Kidney (tissue), 14 donors: ENCODE data around the gene RNASE8. TPM values are rescaled to one million over a fixed set of nuclear protein-coding genes. Genes with fewer than 3 reads are reported as not detected.

Experiments used
- DNase-seq, 5 donors: peaks; one replicate each; pipeline ENCODE4 v3.0.0-alpha.2; 2013 to 2020
- FAIRE-seq: peaks from 2 replicates; lab custom pipeline; 2012; peaks lifted over from hg19 to GRCh38; lab: Jason Lieb, UNC
- H3K27ac ChIP-seq, 2 donors: one replicate each; pipeline ENCODE4 v1.7.0; 2013; ENCODE audit warnings: low read depth in 2 of 2, low read length in 2 of 2, inconsistent platforms in 1 of 2
- H3K27me3 ChIP-seq: one replicate; pipeline ENCODE4 v1.7.1; 2013; ENCODE audit warnings: low read length, inconsistent platforms; ENCODE audit not compliant: control insufficient read depth, insufficient read depth
- H3K36me3 ChIP-seq, 3 donors: one replicate each; pipeline versions ENCODE4 v1.7.0 to v1.7.1; 2013; ENCODE audit warnings: low read length in 3 of 3, control low read depth in 1 of 3, inconsistent platforms in 1 of 3; ENCODE audit not compliant: insufficient read depth in 3 of 3, control insufficient read depth in 2 of 3
- H3K4me1 ChIP-seq, 3 donors: one replicate each; pipeline versions ENCODE4 v1.7.0 to v1.7.1; 2013; ENCODE audit warnings: low read length in 3 of 3, inconsistent platforms in 1 of 3, low read depth in 1 of 3; ENCODE audit not compliant: control insufficient read depth in 2 of 3, insufficient read depth in 2 of 3
- H3K4me3 ChIP-seq, 3 donors: one replicate each; pipeline versions ENCODE4 v1.7.0 to v1.8.1; 2013; ENCODE audit warnings: low read length in 3 of 3, control low read depth in 1 of 3, inconsistent platforms in 1 of 3
- H3K9ac ChIP-seq, 3 donors: one replicate each; pipeline versions ENCODE4 v1.7.0 to v1.7.1; 2013; ENCODE audit warnings: low read length in 3 of 3, control low read depth in 1 of 3, inconsistent platforms in 1 of 3
- H3K9me3 ChIP-seq, 3 donors: one replicate each; pipeline versions ENCODE4 v1.7.0 to v1.7.1; 2013; ENCODE audit warnings: low read length in 3 of 3, control low read depth in 1 of 3, inconsistent platforms in 1 of 3; ENCODE audit not compliant: control insufficient read depth in 2 of 3, insufficient read depth in 1 of 3
- CTCF ChIP-seq: IDR thresholded peaks from 3 replicates; pipeline ENCODE4 v1.5.1; 2012; ENCODE audit warnings: mild to moderate bottlenecking, moderate library complexity, borderline replicate concordance; ENCODE audit not compliant: insufficient read depth; ENCODE audit errors: extremely low read depth
- intact Hi-C: fragments of 100-400 bp; cut with DNase I; formaldehyde crosslinking; loops from one replicate; pipeline ENCODE4 v1.11.1; 2022
- polyA plus RNA-seq: library from polyadenylated mRNA; stranded (reverse); fragments of 350-450 nt; fragmentation: Illumina TruSeq; extraction: RNeasy Lipid Tissue Mini Kit (QIAGEN cat#74804); gene quantifications from one replicate; pipeline ENCODE4 v1.2.3, GENCODE V29; 2014; ENCODE audit warnings: low read depth, low replicate concordance; ENCODE audit not compliant: insufficient read depth
- total RNA-seq: library from RNA; stranded (reverse); fragmentation: NEBNext Ultra II Directional; extraction: Animal tissue kit (Norgen Biotek cat#: 25700); gene quantifications from one replicate; pipeline ENCODE4 v1.2.1, GENCODE V29; 2021
- donor health status: control.
- donor health status: control.
- donor health status: control.
- donor health status: control.
- donor health status: control.
- donor health status: DM: yes; HTN: yes; CAD: no.
- donor health status: Normal renal cell carcinoma (clear cell type).

The RNASE8 gene
- total and polyA plus RNA-seq, 2 donors from 2014 or later: not detected

GRCh38 chr14:21041676-21042433 lies 15.8 kb upstream of the RNASE8 start, which contains the start of gene RNASE7:
TSS of gene RNASE7 (plus strand) at chr14:21042362. CDS start at chr14:21042993, 631 bp downstream.
- no peak for DNase-seq

GRCh38 chr14:21042918-21043317 lies 14.7 kb upstream of the RNASE8 start:
- DNase-seq (no peak), FAIRE-seq (no peak)
- no peak for TF ChIP-seq CTCF
- intact Hi-C loops: no loop called here
- peak overlapping the region in 1 of 2 donors; percentile 74 for H3K27ac ChIP-seq
- H3K9me3 ChIP-seq: no peaks in the 10 kb centered on the region
- H3K4me1 ChIP-seq: peaks cover 7 to 41% (median 29%) of the 10 kb centered on the region in 3 donors
- no peaks in the 10 kb centered on the region for H3K27me3 ChIP-seq
- peak overlapping the region in 1 of 3 donors; percentile 32 for H3K9ac ChIP-seq
- no peak overlapping the region for H3K4me3 ChIP-seq
- no peaks in the 10 kb centered on the region for H3K36me3 ChIP-seq

More at GRCh38 chr14:21041676-21042433, 15.8 kb upstream of the RNASE8 start, which contains the start of gene RNASE7:
- no peak for TF ChIP-seq CTCF
- no peak for FAIRE-seq
- Histone ChIP-seq H3K4me1 (peaks cover 7 to 41% (median 29%) of the 10 kb centered on the region in 3 donors), H3K9me3 (no peaks in the 10 kb centered on the region), H3K4me3 (no peak within 1 kb of the TSS), H3K27me3 (no peaks in the 10 kb centered on the region), H3K9ac (peak within 1 kb of the TSS in 1 of 3 donors; percentile 32), H3K27ac (peak within 1 kb of the TSS in 1 of 2 donors; percentile 74), H3K36me3 (no peaks in the 10 kb centered on the region)
- intact Hi-C loops: no loop called here

- H3K27ac ChIP-seq: peak overlapping the region; percentile 64 to 74
- DNase-seq (no peak), FAIRE-seq (no peak)
- intact Hi-C loops: no loop called here
- no peaks in the 10 kb centered on the region for H3K36me3 ChIP-seq
- H3K4me3 ChIP-seq: no peak overlapping the region
- H3K27me3 ChIP-seq: no peaks in the 10 kb centered on the region
- H3K9me3 ChIP-seq: no peaks in the 10 kb centered on the region
- TF ChIP-seq CTCF: no peak
- H3K9ac ChIP-seq: peak overlapping the region in 1 of 3 donors; percentile 32
- peaks cover 7 to 39% (median 25%) of the 10 kb centered on the region in 3 donors for H3K4me1 ChIP-seq
These were observed 14.1 kb upstream of the RNASE8 start for GRCh38 chr14:21043387-21043973.
